Endothelial cell of umbilical vein (primary cell): ENCODE results near the gene ANO6.

Experiments used
- CTCF ChIP-seq, 2 donors: IDR thresholded peaks; 1 replicate in 1 of 2; 2 replicates in 1 of 2; pipeline ENCODE4 v1.5.1; 2011; ENCODE audit warnings: low read length in 2 of 2, mild to moderate bottlenecking in 2 of 2, moderate library complexity in 2 of 2, control low read depth in 1 of 2, inconsistent platforms in 1 of 2, low read depth in 1 of 2; ENCODE audit not compliant: insufficient read depth in 1 of 2; ENCODE audit errors: extremely low read depth in 1 of 2
- EZH2 ChIP-seq: IDR thresholded peaks from 2 replicates; pipeline ENCODE4 v1.6.1; 2012; ENCODE audit warnings: borderline replicate concordance, low read depth, mild to moderate bottlenecking, moderate library complexity, low read length, inconsistent platforms; ENCODE audit not compliant: severe bottlenecking
- JUN ChIP-seq: IDR thresholded peaks from 2 replicates; pipeline ENCODE4 v1.6.1; 2011; ENCODE audit warnings: borderline replicate concordance, low read depth; ENCODE audit not compliant: insufficient read length, insufficient read depth
- MAX ChIP-seq: IDR thresholded peaks from 2 replicates; pipeline ENCODE4 v1.6.1; 2011; ENCODE audit not compliant: insufficient read depth, insufficient read length
- MYC ChIP-seq: IDR thresholded peaks from one replicate; pipeline ENCODE4 v1.6.1; 2011; ENCODE audit warnings: mild to moderate bottlenecking, low read depth, low read length
- POLR2A ChIP-seq: IDR thresholded peaks from 2 replicates; pipeline ENCODE4 v1.6.1; 2012; ENCODE audit warnings: low read depth, mild to moderate bottlenecking, control low read depth, low read length
- POLR2AphosphoS5 ChIP-seq: IDR thresholded peaks from 2 replicates; pipeline ENCODE4 v1.6.1; 2012; ENCODE audit warnings: low read depth, mild to moderate bottlenecking, control low read depth, low read length, moderate library complexity; ENCODE audit not compliant: insufficient read depth

DNA sequence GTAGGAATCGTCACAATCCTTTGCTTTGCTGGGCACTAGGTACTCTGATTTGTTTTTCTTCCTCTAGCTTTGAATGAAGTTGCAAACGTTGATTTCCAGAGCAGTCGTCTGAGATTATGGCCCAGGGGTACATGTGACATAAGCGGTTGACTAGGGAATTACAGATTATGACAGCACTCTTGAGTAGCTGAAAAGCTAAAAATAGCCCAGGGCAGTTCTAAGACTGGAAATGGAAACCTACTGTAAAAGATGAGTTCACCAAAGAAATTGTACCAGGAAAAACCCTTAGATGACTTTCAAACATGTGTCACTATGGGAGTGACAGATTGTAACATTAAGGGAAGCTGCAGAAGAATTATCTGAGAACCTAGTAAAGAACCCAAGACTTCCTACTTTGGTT, 108.5 kb downstream of the ANO6 start:
- no peak for TF ChIP-seq CTCF (IDR thresholded peaks at IDR 0.05; ENCODE audit: extremely low read depth in 1 of 2, insufficient read depth in 1 of 2, low read depth in 1 of 2, low read length in 2 of 2)
- TF ChIP-seq POLR2AphosphoS5, result no peak
- TF ChIP-seq EZH2, result no peak
- TF ChIP-seq MYC, result no peak
- no peak for TF ChIP-seq POLR2A
- no peak for TF ChIP-seq JUN
- no peak for TF ChIP-seq MAX
